ENCODE measurements around the gene SCN2A.

DNA sequence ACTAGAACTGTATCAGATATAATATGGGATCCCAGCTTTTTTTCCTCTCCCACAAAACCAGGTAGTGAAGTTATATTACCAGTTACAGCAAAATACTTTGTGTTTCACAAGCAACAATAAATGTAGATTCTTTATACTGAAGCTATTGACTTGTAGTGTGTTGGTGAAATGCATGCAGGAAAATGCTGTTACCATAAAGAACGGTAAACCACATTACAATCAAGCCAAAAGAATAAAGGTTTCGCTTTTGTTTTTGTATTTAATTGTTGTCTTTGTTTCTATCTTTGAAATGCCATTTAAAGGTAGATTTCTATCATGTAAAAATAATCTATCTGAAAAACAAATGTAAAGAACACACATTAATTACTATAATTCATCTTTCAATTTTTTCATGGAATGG lies 152.6 kb downstream of the SCN2A start:
- no peak for TF ChIP-seq POLR2A (IDR thresholded peaks at IDR 0.05)
- TF ChIP-seq, protein P1, sequence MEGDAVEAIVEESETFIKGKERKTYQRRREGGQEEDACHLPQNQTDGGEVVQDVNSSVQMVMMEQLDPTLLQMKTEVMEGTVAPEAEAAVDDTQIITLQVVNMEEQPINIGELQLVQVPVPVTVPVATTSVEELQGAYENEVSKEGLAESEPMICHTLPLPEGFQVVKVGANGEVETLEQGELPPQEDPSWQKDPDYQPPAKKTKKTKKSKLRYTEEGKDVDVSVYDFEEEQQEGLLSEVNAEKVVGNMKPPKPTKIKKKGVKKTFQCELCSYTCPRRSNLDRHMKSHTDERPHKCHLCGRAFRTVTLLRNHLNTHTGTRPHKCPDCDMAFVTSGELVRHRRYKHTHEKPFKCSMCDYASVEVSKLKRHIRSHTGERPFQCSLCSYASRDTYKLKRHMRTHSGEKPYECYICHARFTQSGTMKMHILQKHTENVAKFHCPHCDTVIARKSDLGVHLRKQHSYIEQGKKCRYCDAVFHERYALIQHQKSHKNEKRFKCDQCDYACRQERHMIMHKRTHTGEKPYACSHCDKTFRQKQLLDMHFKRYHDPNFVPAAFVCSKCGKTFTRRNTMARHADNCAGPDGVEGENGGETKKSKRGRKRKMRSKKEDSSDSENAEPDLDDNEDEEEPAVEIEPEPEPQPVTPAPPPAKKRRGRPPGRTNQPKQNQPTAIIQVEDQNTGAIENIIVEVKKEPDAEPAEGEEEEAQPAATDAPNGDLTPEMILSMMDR (IDR thresholded peaks at IDR 0.05), result no peak
